GM19463 (cell line): ENCODE measurements around the gene TMTC1.
"Not testable (repeated sequence)": the region's sequence is repeated elsewhere in the genome, so short reads cannot be mapped to it uniquely, and the experiment has no call there.

Experiments
- ATAC-seq: cut with Tn5 transposase; IDR thresholded peaks from one replicate; pipeline ENCODE4 v1.9.1; 2021; ENCODE audit warnings: mild to moderate bottlenecking, moderate library complexity; ENCODE audit not compliant: unreplicated experiment

TMTC1 gene

DNA sequence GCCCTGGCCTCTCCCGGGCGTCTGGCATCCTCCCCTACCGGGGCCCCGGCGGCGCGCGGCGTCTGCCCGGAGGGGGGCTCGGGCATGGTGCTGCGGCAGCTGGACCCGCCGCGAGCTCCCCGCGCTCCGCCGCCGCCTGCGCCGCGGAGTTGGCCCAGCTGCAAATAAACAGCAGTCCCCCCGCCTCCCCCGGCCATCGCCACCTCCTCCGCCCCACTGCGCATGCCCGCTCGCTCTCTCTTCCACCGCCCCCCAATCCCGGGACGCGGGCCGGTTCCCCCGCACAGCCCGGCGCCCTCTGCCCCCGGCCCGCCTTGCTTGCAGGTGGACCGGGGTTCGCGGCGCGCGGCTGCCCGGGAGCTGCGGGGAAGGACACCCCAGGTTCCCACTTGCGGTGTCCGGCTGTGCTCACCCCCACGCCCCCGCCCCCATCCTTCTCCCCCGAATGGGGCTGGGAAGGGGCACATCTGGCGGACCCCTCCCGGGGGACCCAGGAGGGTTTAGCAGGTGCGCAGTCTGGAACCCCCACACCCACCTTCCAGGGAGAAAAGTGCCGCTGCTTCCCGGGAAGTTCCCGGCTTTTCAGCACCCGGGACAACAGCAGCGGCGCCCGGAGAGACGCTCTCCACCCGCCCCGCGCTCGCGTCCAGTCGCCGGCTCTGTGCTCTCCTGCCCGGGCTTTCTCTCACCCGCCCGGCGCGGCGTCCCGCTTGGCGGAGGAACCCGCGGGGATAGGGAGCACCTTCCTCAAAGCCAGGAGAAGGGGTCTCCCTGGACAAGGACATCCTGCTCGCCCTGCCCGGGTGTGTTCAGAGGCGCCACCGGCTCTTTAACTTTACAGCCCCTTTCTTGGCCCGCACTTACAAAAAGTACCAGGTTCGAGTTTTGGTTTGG, at the start of gene TMTC1:
TMTC1 (minus strand) TSS at position 170 of the 894 bp plus-strand sequence. CDS start 191 bp downstream, outside the sequence.
- ATAC-seq, result peak; percentile 29

DNA sequence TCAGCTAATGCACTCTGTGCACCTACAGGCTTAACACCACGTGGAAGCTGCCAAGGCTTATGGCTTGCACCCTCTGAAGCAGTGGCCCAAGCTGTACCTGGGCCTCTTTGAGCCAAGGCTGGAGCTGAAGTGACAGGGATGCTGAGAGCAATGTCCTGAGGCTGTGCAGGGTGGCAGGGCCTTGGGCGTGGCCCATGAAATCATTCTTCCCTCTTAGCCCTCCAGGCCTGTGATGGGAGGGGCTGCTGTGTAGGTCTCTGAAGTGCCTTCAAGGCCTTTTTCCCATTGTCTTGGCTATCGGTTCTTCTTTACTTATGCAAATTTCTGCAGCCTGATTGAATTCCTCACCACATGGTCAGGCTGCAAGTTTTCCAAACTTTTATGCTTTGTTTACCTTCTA, 47.4 kb upstream of the TMTC1 start:
- ATAC-seq, result no peak

DNA sequence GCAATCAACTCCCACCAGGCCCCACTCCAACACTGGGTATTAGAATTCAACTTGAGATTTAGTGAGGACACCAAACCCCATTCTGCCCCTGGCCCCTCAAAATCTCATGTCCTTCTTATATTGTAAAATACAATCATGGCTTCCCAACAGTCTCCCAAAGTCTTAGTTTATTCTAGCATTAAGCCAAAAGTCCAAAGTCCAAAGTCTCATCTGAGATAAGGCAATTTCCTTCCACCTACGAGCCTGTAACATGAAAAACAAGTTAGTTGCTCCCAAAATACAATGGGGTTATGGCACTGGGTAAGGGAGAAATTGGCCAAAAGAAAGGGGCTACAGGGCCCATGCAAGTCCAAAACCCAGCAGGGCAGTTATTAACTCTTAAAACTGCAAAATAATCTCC, 46.6 kb upstream of the TMTC1 start:
- no peak for ATAC-seq

DNA sequence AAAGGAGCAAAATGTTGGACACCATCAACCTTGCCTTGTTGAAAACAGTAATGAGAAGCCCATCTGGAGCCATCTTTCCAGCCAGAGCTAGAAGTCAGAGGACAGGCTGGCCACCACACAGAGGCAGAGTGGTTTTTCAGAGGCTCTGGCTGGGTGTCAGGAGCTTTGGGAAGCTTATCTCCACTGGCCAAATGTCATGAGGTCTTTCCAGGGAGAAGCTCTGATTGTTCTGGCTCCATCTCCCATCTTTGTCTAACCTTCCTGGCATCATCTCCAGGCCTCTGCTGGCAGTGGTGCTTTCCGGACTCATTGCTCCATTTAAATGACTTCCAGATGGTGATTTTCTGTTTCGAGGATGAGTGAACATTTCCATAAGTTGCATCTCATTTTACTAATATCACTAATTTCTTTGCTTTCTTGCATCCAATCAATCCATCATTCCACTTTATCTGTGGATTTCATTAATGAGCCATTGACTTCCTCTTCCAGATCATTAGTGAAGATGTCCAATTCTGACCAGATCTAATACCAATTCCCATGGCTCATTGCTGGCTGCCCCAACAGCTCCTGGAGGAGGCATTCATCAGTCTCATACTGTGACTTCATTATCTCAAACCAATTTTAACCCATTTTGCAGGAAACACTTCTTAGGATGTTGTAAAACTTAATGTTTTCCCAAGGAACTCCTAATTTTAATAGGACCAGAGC, 35.3 kb upstream of the TMTC1 start:
- no peak for ATAC-seq

DNA sequence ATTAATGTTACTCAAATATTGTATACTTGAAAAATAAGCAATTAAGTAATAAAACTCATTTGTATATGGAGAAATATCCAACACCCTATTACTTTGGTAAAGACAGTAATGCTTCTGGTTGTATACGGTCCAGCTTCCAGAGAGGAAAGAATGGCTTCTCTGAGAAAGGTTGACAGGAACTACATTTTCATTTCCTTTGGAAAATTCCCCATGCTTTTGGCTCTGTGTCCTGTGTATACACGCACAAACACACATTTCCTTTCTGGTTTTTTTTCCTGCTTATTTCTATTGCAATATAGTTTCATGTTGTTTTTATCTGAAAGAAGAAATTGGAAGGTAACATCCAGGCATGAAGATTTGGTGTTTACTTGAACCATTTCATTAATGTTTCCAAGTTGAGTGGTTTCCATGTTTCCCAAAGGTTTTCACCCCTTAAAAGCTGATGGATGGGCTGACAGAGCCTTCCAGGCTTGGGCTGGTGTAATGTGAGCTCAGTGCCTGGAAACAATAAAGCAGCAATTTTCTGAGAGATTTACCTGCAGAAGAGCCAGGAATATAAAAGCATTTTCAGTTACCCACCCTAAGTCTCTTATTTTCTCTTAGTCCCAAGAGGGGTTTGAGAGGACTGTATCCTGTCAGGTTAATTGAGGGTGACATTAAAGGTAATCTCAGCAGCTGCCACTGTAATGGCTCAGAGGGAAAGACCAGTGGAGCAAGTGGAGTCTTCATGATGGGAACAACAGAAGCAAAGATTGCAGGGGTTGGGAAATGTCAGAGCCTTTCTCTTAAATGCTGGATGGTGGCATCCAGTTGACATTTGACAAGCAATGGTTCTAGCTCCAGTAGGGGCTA, 33.4 kb upstream of the TMTC1 start:
- ATAC-seq, result no peak

DNA sequence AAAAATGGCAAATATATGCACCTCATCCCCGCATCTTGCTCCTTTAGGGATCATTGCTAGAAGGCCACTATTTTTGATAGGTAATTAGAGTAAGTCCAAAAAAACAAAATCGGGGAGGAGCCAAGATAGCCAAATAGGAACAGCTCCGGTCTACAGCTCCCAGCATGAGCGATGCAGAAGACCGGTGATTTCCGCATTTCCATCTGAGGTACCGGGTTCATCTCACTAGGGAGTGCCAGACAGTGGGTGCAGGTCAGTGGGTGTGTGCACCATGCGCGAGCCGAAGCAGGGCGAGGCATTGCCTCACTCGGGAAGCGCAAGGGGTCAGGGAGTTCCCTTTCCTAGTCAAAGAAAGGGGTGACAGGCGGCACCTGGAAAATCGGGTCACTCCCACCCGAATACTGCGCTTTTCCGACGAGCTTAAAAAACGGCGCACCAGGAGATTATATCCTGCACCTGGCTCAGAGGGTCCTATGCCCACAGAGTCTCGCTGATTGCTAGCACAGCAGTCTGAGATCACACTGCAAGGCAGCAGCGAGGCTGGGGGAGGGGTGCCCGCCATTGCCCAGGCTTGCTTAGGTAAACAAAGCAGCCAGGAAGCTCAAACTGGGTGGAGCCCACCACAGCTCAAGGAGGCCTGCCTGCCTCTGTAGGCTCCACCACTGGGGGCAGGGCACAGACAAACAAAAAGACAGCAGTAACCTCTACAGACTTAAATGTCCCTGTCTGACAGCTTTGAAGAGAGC, 26.0 kb upstream of the TMTC1 start:
- ATAC-seq, result not testable (repeated sequence)

DNA sequence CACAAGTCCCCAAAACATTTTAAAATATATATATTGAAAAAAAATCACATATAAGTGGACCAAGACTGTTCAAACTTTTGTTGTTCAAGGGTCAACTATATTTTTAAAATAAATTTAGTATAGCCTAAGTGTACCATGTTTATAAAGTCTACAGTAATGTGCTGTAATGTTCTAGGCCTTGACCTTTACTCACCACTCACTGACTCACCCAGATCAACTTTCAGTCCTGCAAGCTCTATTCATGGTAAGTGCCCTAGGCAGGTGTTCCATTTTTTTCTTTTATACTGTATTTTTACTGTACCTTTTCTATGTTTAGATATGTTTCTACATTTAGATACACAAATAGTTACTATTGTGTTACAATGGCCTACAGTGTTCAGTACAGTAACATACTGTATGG, 23.4 kb upstream of the TMTC1 start:
- ATAC-seq, result no peak

DNA sequence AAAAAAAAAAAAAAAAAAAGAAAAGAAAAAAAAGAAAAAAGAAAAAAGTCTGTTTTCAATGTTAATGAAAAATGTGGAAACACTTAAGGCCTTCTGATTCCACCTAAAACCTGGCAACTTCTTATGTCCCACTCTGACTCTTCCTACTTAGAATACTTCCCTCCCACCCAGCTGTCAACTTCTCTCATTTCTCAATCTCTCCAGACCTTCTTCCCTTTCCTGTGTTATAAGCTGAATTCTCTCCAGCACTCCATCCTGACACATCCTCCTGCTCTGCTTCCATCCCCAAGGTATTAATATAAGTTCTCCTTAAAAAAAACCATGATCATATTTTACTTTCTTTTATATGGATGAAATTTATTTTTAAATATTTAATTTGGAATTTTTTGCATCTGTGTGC, 20.3 kb upstream of the TMTC1 start:
- ATAC-seq, result no peak

DNA sequence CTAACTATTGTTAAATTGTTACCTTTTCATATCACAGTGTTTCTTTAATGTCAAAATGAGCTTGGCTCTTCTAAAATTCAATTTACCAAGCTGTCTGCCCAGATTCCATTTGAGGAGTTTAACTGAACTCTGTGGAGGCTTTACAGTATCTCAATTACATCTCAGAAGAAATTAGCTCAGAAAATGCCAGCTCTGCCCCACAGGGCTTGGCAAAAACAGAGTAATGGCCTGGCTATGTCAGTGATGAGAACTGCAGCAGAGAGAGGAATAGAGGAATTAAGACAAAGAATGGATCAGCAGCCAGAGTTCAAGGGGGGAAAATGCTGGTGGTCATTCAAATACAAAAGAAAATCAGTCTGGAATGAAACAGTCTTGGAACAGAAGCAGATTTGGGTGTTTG, 15.8 kb upstream of the TMTC1 start:
- ATAC-seq, result no peak

DNA sequence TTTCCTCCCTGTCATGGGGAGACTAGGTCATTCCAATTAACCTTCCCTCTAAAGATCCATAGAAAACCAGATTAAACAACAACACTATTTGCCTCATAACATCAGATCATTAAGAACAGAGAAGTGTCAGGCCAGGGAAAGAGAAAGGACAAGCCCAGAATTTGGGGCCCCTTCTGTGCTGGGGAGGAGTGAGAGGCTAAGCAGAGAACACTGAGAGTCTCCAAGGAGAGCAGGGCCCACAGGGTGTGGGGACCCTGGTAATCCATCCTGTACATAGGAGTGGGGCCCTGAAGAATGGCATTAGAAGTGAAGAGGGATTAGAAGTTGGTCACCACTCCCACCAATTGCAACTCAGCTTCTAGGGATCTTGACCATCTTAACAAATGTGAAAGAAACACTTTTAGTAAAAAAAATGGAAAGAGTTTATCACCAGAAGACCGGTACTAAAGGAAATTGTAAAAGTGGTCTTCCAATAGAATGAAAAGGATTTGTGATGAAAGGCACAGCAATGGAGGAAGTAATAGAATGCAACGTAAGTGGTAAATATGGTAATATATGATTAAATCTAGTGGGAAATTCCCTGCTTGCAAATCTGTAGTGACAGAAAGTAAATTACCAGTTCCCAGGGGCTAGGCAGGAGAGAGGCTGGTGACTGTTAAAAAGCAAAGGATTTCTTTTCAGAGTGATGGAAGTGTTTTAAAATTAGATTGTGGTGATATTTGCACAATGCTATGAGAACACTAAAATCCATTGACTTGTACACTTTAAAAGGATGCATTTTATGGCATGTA, 14.0 kb upstream of the TMTC1 start:
- no peak for ATAC-seq

DNA sequence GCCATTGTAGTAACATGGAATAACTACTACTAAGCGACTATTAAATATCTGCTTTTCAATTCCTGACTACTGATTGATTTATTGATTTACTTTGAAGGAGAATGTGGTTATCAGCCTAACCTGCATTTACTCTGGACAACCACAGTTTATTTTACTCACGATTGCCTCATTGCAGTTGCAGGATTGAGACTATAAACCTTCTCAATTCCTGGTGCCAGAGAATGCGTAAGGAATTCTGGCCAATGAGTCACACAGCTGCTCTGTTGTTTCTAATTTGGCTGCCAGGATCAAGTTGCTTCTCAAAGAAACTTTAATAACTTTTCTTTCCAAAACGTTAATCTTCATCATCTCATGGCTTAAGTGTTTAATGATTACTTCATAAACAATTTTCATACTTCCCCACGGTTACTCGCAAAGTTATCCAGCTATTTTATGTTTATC, 13.1 kb upstream of the TMTC1 start:
- no peak for ATAC-seq

DNA sequence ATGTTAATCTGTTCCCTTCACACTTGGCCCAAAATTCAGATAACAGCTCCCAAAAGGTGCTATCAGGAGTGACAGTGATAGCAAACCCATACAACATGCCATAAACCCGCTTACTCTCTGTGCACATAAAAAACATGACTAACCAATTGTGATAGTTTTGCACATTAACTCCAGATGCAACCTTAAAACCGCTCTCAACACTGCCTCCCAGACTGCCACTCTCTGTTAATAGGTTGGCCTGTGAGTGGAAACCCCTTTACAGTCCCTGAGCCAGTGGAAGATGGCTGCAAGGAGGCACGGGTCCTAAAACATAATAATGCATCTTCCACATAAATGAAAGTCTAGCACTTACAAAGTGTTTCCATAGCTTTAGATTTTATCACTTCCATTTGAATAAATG, 12.0 kb upstream of the TMTC1 start:
- ATAC-seq, result no peak

DNA sequence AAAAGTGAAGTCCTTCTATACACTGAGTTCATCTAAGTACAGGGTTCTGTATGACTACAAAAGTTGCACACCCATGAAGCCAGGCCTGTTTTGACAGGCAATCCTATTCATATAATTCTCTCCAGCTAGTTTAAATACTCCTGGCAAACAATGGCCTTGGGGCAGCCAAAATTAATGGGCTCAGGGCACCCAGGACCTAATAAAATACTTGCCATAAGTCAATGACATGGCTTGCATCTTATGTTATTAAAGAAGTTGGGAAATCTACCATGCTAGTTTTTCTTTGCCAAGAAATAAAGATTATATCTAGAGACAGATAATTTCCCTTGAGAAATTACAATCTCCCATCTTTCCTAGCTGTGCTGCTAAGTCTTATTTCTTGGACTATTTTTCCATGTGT, 11.1 kb upstream of the TMTC1 start:
- no peak for ATAC-seq

DNA sequence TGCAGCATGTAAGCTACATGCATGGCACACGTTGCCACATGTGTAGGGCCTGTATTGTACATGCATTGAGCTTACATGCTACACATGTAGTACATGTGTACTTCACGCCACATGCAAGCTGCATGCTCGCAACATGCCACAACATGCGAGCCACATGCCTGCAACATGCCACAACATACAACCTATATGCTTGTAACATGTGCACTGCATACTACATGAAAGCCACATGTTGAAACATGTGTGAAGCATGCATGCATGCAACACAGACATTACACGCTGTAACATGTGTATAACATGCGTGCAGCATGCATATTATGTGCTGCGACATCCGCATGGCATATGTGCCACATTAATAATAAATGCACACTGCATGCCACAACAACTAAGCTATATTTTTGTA, 9.1 kb upstream of the TMTC1 start:
- ATAC-seq, result no peak

DNA sequence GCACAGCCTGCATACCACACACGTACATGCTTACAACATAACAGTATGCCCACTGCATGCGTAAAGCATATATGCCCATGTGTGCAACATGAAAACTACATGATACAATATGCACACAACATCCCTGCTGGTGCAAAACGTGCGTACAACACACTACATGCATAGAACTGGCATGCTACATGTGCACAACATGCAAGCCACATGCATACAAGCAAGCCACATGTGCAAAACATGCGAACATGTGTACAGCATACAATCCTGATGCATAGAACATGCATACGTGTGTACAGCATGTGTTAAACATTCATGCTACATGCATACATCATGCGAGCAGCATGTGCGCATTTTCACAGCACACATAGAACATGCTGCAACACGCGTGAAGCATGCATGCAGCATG, 8.4 kb upstream of the TMTC1 start:
- no peak for ATAC-seq

DNA sequence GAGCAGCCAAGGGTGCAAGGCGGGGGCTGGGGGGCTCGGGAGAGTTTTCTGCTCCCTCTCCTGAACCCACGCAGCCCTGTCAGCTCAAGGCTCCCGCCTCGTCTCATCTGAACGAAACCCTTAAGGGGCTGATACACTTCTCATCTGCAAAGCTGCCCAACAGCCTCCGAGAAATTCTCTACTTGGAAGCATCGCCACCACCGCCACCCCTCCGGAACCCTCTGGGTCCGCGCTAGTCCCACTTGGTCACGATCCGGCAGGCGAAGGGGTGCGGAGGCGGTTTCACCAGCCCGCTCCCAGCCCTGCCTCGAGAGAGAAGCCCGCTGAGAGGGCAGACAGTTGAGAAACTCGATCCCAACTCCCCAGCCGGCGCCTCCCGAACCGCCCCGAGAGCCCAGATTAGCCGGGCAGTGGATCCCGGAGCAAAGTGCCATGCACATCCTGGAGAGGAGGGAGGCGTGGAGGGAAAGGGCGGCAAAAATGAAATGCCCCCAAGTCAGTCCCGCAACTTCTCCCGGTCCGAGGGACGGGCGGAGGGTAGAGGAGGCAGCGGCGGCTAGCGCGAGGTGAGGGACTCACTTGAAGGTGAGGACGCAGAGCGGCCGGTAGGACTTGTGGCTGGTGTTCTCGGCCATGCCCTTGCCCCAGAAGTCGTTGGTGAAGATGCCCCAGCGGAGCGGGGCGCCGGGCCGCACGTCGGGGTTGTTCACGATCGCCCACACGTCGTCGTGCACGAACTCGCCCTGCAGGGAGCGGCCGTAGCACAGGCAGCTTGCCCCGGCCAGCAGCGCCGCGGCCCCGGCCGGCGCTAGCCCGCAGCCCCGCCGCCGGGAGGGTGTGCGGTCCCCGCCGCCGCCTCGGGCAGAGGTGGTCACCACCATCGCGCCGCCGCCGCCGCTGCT, 620 bp downstream of the TMTC1 start:
- ATAC-seq, result peak; percentile 13

DNA sequence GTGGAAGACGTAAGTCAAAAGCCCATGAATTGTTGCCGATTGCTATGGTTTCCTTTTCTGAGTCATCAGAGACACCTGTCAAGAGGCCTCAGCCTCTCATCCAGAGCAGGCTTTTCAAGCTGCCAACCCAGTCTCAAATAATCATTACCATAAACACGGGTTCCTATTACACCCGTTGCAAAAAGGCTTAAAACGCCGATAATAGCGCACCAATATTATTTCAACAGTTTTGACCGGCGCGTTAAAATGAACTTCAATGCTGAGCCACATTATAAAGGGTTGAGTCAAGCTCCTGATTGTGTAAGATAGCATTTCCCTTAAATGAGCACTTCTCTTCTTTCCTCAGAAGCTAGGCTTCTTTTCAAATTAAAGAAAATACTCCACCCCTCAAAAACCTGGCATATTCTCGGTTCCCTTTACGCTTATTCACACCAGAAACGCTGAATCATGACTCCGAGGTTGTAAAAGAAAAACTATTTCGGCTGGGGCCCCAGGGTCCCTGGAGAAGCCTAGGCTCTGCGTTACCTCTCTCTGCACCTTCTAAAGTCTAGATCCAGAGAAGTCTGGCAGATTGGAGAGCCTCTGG, 1.4 kb downstream of the TMTC1 start:
- ATAC-seq, result peak; percentile 66

DNA sequence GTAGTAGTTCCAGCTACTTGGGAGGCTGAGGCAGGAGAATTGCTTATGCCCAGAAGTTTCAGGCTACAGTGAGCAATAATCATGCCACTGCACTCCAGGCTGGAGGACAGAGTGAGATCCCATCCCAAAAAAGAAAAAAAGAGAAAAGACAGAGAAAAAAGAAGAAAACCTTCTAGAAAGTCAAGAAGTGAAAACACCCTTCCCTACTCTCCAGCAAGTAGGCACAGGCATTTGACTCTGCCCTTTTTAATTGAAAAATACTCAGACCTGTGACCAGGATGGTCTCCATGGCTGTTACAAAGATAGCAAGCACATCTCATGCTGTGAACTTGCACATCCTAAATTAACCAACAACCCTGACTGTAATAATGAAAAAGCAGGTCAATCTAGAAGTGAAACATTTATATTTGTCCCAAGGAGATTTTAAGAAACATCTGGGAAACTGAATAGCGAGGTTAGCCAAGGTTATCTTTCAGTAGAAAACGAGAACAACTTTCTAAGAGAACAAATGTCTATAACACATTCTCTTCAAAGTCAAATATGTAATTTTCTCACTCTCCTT, 2.0 kb downstream of the TMTC1 start:
- ATAC-seq, result peak; percentile 31
